Natural killer cell (primary cell): Measurements from ENCODE around the gene CADM2. TPM values are rescaled to one million over a fixed set of nuclear protein-coding genes. Genes with fewer than 3 reads are reported as not detected.

ENCODE experiments used
- ATAC-seq, 3 donors: fragments of 150-1000 bp in 2 of 3; fragments of 200-7000 bp in 1 of 3; cut with Tn5 transposase; 1 replicate in 1 of 3; 2 replicates in 2 of 3; pipeline ENCODE4 v1.10.0; 2021; ENCODE audit warnings: mild to moderate bottlenecking in 2 of 3, moderate library complexity in 2 of 3
- DNase-seq, 2 donors: peaks; one replicate each; pipeline versions ENCODE4 v3.0.0 to v3.0.0-alpha.2; 2013 to 2021; ENCODE audit warnings: mixed read lengths in 1 of 2
- H3K27ac ChIP-seq: one replicate; pipeline ENCODE4 v1.5.1; 2013; ENCODE audit warnings: mild to moderate bottlenecking, low read length
- H3K27me3 ChIP-seq: one replicate; pipeline ENCODE4 v1.6.1; 2013; ENCODE audit warnings: low read length; ENCODE audit not compliant: control insufficient read depth, insufficient read depth
- H3K36me3 ChIP-seq: one replicate; pipeline ENCODE4 v1.6.1; 2013; ENCODE audit warnings: low read length; ENCODE audit not compliant: control insufficient read depth, insufficient read depth
- H3K4me1 ChIP-seq: one replicate; pipeline ENCODE4 v1.6.1; 2013; ENCODE audit warnings: low read length; ENCODE audit not compliant: control insufficient read depth, insufficient read depth
- H3K4me3 ChIP-seq: one replicate; pipeline ENCODE4 v1.5.1; 2013; ENCODE audit warnings: low read length
- H3K9me3 ChIP-seq: one replicate; pipeline ENCODE4 v1.6.1; 2013; ENCODE audit warnings: low read length; ENCODE audit not compliant: control insufficient read depth, insufficient read depth
- H3K27ac Mint-ChIP-seq, 2 donors: one replicate each; pipeline ENCODE4 v1.8.0; 2022; ENCODE audit warnings: mild to moderate bottlenecking in 2 of 2, mixed read lengths in 2 of 2, moderate library complexity in 1 of 2
- H3K27me3 Mint-ChIP-seq, 2 donors: one replicate each; pipeline ENCODE4 v1.8.0; 2022; ENCODE audit warnings: low read depth in 2 of 2, mixed read lengths in 2 of 2
- H3K36me3 Mint-ChIP-seq: one replicate; pipeline ENCODE4 v1.8.0; 2022; ENCODE audit warnings: mixed read lengths
- H3K4me1 Mint-ChIP-seq, 2 donors: one replicate each; pipeline ENCODE4 v1.8.0; 2022; ENCODE audit warnings: mixed read lengths in 2 of 2
- H3K4me3 Mint-ChIP-seq: one replicate; pipeline ENCODE4 v1.8.0; 2022; ENCODE audit warnings: mild to moderate bottlenecking, moderate library complexity, mixed read lengths
- H3K9me3 Mint-ChIP-seq, 2 donors: one replicate each; pipeline ENCODE4 v1.8.0; 2022; ENCODE audit warnings: mixed read lengths in 2 of 2
- WGBS: methylation state at CpG from one replicate; pipeline ENCODE4 v1.1.7; 2013; ENCODE audit warnings: missing lambda C conversion rate; ENCODE audit not compliant: insufficient coverage; 5-methylcytosine and 5-hydroxymethylcytosine counted together
- intact Hi-C: fragments of 100-400 bp; cut with micrococcal nuclease; formaldehyde crosslinking; loops from one replicate; pipeline ENCODE4 v1.14.2; 2022
- total RNA-seq, 4 donors: library from RNA; stranded (reverse); fragments of 120-200 nt in 1 of 4; gene quantifications; one replicate each; pipeline versions ENCODE4 v1.2.3 to v1.2.4, GENCODE V29; 2013 to 2022
- TF ChIP-seq, protein P1 (sequence below): fragments of 200-600 bp; IDR thresholded peaks from one replicate; pipeline ENCODE4 v1.8.0; 2022; ENCODE audit warnings: antibody characterized with exemption

The CADM2 gene
- total RNA-seq, 3 donors from 2014 or later (not counting 1 experiment from before 2014, with no cell fraction given), result 0.07 TPM; not detected in 2

DNA sequence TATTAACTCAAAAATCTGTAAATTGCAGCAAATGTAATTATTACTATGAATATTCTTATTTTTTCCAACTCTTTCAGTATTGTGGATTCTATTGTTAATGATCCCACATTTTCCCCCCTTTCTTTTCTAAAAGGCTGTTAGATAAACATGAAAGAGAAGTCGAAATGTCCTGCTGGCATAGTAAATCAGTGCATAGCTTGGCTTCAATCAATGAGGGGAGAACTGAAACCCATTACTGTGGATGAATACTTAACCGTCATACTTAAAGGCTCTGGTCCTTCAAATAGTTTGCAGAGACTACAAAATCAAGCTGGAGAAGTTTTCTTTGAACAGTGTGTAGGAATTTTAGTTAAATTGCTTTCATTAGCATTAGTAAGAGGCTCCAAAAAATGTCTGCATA is 667.9 kb downstream of the CADM2 start:
- Histone ChIP-seq H3K9me3 (no peaks in the 10 kb centered on the region), H3K27me3 (no peaks in the 10 kb centered on the region), H3K4me3 (no peak overlapping the region), H3K36me3 (no peaks in the 10 kb centered on the region), H3K27ac (no peak overlapping the region), H3K4me1 (no peaks in the 10 kb centered on the region)
- no peak for ATAC-seq
- no peak for DNase-seq
- Mint-ChIP-seq H3K4me1 (no peaks in the 10 kb centered on the region), H3K4me3 (no peak overlapping the region), H3K36me3 (no peaks in the 10 kb centered on the region), H3K27me3 (no peaks in the 10 kb centered on the region), H3K27ac (no peak overlapping the region), H3K9me3 (peaks cover 3 to 8% of the 10 kb centered on the region in 2 donors)
- TF ChIP-seq, protein P1, sequence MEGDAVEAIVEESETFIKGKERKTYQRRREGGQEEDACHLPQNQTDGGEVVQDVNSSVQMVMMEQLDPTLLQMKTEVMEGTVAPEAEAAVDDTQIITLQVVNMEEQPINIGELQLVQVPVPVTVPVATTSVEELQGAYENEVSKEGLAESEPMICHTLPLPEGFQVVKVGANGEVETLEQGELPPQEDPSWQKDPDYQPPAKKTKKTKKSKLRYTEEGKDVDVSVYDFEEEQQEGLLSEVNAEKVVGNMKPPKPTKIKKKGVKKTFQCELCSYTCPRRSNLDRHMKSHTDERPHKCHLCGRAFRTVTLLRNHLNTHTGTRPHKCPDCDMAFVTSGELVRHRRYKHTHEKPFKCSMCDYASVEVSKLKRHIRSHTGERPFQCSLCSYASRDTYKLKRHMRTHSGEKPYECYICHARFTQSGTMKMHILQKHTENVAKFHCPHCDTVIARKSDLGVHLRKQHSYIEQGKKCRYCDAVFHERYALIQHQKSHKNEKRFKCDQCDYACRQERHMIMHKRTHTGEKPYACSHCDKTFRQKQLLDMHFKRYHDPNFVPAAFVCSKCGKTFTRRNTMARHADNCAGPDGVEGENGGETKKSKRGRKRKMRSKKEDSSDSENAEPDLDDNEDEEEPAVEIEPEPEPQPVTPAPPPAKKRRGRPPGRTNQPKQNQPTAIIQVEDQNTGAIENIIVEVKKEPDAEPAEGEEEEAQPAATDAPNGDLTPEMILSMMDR, result no peak
- 55% methylated on average over 2 of the region's 2 CpGs for WGBS
- intact Hi-C loops, result no loop called here

DNA sequence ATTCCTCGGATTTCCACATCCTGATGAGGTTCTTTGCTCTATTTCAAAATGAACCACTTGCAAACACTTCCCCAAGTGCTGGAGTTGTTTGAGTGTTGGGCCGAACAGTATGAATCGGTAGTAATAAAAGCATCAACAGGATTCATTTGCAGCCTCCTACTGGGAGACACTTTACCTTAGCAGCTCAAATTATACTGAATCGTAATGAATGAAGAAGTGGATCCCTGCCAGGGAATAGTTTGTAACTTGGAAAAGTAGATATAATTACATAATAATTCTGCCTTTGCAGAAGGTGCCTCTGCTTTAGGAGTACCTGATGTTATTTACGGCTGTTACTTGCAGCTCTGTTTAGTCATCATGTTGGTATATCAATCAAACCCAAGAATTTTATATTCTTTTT is 669.1 kb downstream of the CADM2 start:
- Histone ChIP-seq H3K9me3 (no peaks in the 10 kb centered on the region), H3K27me3 (no peaks in the 10 kb centered on the region), H3K27ac (no peak overlapping the region), H3K4me3 (no peak overlapping the region), H3K4me1 (no peaks in the 10 kb centered on the region), H3K36me3 (no peaks in the 10 kb centered on the region)
- 93% methylated on average over 3 of the region's 5 CpGs for WGBS
- TF ChIP-seq, protein P1, result no peak
- no peak for DNase-seq
- no peak for ATAC-seq
- no peaks in the 10 kb centered on the region for H3K36me3 Mint-ChIP-seq
- intact Hi-C loops, result no loop called here
- H3K27me3 Mint-ChIP-seq, result no peaks in the 10 kb centered on the region
- H3K9me3 Mint-ChIP-seq, result peaks cover 5 to 11% of the 10 kb centered on the region in 2 donors
- H3K27ac Mint-ChIP-seq, result no peak overlapping the region
- no peaks in the 10 kb centered on the region for H3K4me1 Mint-ChIP-seq
- H3K4me3 Mint-ChIP-seq, result no peak overlapping the region

DNA sequence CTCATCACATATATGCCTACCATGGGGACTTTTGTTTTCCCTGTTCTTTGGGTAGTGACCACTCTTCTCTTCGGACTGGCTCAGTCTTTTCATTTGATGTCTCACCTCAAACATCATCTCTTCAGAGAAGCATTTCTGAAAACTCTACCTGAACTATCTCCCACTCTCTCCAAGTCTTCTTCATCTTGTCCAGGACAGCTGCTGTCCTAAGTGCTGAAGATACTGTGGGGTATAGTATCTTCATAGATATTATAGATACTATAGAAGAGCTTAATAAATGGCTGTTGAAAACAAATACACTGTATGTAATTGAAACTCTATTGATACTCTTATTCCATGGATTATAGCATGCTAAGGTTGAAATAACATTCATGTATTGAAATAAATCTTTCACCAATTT is 672.3 kb downstream of the CADM2 start:
- no peak overlapping the region for H3K27ac Mint-ChIP-seq
- H3K4me1 Mint-ChIP-seq, result no peaks in the 10 kb centered on the region
- 91% methylated on average over 1 of the region's 1 CpG for WGBS
- Histone ChIP-seq H3K4me1 (no peaks in the 10 kb centered on the region), H3K36me3 (no peaks in the 10 kb centered on the region), H3K4me3 (no peak overlapping the region), H3K9me3 (no peaks in the 10 kb centered on the region), H3K27ac (no peak overlapping the region), H3K27me3 (no peaks in the 10 kb centered on the region)
- TF ChIP-seq, protein P1, result no peak
- no peak overlapping the region for H3K4me3 Mint-ChIP-seq
- H3K36me3 Mint-ChIP-seq, result no peaks in the 10 kb centered on the region
- H3K27me3 Mint-ChIP-seq, result no peaks in the 10 kb centered on the region
- H3K9me3 Mint-ChIP-seq, result peaks cover 4 to 7% of the 10 kb centered on the region in 2 donors
- ATAC-seq (no peak), DNase-seq (no peak)
- intact Hi-C loops, result no loop called here

DNA sequence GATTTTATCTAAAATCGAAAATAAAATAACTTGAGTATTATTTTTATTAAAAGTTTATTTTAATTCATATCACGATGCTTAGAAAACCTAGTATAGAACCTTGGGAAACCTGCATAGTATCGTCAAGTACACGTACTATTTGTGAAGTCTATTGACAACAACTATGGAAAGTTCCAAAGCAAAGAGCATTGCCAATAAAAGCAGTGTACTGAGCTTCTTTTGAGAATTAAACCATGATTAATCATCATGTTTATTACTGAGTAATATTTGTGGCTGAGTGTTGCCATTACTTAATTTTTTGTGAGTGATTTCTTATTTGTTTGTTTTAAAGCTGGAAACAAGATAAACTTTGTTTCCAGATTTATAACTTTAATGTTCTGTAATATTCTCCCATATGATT is 674.1 kb downstream of the CADM2 start:
- Histone ChIP-seq H3K27ac (no peak overlapping the region), H3K36me3 (no peaks in the 10 kb centered on the region), H3K9me3 (no peaks in the 10 kb centered on the region), H3K27me3 (no peaks in the 10 kb centered on the region), H3K4me3 (no peak overlapping the region), H3K4me1 (no peaks in the 10 kb centered on the region)
- Mint-ChIP-seq H3K36me3 (no peaks in the 10 kb centered on the region), H3K4me1 (no peaks in the 10 kb centered on the region), H3K4me3 (no peak overlapping the region), H3K27me3 (no peaks in the 10 kb centered on the region), H3K9me3 (peaks cover 3 to 5% of the 10 kb centered on the region in 2 donors), H3K27ac (no peak overlapping the region)
- WGBS, result 95% methylated on average over 3 of the region's 4 CpGs
- DNase-seq (no peak), ATAC-seq (no peak)
- TF ChIP-seq, protein P1, result no peak
- intact Hi-C loops, result no loop called here
